HepG2 (cell line): ENCODE results near the gene PIGA. TPM values are rescaled to one million over a fixed set of nuclear protein-coding genes. Genes with fewer than 3 reads are reported as not detected.

Experiments used
- HDAC1 ChIP-seq: sonication (generic); formaldehyde crosslinking; IDR thresholded peaks from 2 replicates; pipeline ENCODE4 v1.5.1; 2020; ENCODE audit warnings: mild to moderate bottlenecking, missing genetic modification reagents
- MEF2D ChIP-seq: sonication (generic); formaldehyde crosslinking; IDR thresholded peaks from 2 replicates; pipeline ENCODE4 v1.5.1; 2020; ENCODE audit warnings: mild to moderate bottlenecking, missing genetic modification reagents
- NCOA2 ChIP-seq: sonication (generic); formaldehyde crosslinking; IDR thresholded peaks from 2 replicates; pipeline ENCODE4 v1.8.0; 2022; ENCODE audit warnings: inconsistent platforms
- POLR2A ChIP-seq, 2 experiments: IDR thresholded peaks; 2 replicates each; pipeline ENCODE4 v1.6.1; 2011; ENCODE audit warnings: low read depth in 2 of 2, low read length in 2 of 2, mild to moderate bottlenecking in 1 of 2, moderate library complexity in 1 of 2; ENCODE audit not compliant: insufficient read depth in 1 of 2
- PRMT3 ChIP-seq: sonication (generic); formaldehyde crosslinking; IDR thresholded peaks from 2 replicates; pipeline ENCODE4 v1.8.1; 2022; ENCODE audit warnings: low read depth, mild to moderate bottlenecking, moderate library complexity, missing genetic modification reagents, borderline replicate concordance
- SCMH1 ChIP-seq: sonication (generic); formaldehyde crosslinking; IDR thresholded peaks from 2 replicates; pipeline ENCODE4 v1.9.0; 2021; ENCODE audit warnings: missing genetic modification reagents, mild to moderate bottlenecking, borderline replicate concordance
- U2AF1 ChIP-seq: fragments of 200-400 bp; formaldehyde crosslinking; optimal IDR thresholded peaks from 2 replicates; pipeline ENCODE3; 2017; ENCODE audit warnings: mild to moderate bottlenecking, low read depth, low read length
- YEATS4 ChIP-seq: sonication (generic); formaldehyde crosslinking; IDR thresholded peaks from 2 replicates; pipeline ENCODE4 v1.4.0; 2020; ENCODE audit warnings: missing genetic modification reagents, borderline replicate concordance
- ZNF124 ChIP-seq: sonication (generic); formaldehyde crosslinking; IDR thresholded peaks from 2 replicates; pipeline ENCODE4 v1.4.0; 2020; ENCODE audit warnings: missing genetic modification reagents
- ZNF274 ChIP-seq: sonication (generic); formaldehyde crosslinking; IDR thresholded peaks from 2 replicates; pipeline ENCODE4 v1.5.1; 2020; ENCODE audit warnings: mild to moderate bottlenecking, missing genetic modification reagents
- ZNF317 ChIP-seq: sonication (generic); formaldehyde crosslinking; IDR thresholded peaks from 2 replicates; pipeline ENCODE4 v1.5.0; 2020; ENCODE audit warnings: mild to moderate bottlenecking, missing genetic modification reagents
- ZNF496 ChIP-seq: sonication (generic); formaldehyde crosslinking; IDR thresholded peaks from 2 replicates; pipeline ENCODE4 v1.8.1; 2023; ENCODE audit warnings: mild to moderate bottlenecking, moderate library complexity, missing genetic modification reagents; ENCODE audit not compliant: insufficient replicate concordance
- ZNF577 ChIP-seq: sonication (generic); formaldehyde crosslinking; IDR thresholded peaks from 2 replicates; pipeline ENCODE4 v1.4.0; 2020; ENCODE audit warnings: mild to moderate bottlenecking, low read depth, missing genetic modification reagents, borderline replicate concordance
- ZNF790 ChIP-seq: sonication (generic); formaldehyde crosslinking; IDR thresholded peaks from 2 replicates; pipeline ENCODE4 v1.8.0; 2022; ENCODE audit warnings: missing genetic modification reagents, mild to moderate bottlenecking, borderline replicate concordance
- polyA plus RNA-seq, 8 experiments: library from polyadenylated mRNA; depleted of rRNA in 3 of 8; stranded (reverse) in 7 of 8; unstranded in 1 of 8; fragments of >200 nt; fragmentation: Illumina TruSeq in 4 of 8; extraction: Trizol in 4 of 8; gene quantifications; 2 replicates each; pipeline versions ENCODE4 v1.2.1 to v1.2.3, GENCODE V29; 2011 to 2016; ENCODE audit warnings: low read depth in 4 of 8, missing spikeins in 1 of 8, mixed read lengths in 1 of 8; ENCODE audit not compliant: insufficient read depth in 1 of 8
- total RNA-seq, 5 experiments: library from RNA; depleted of rRNA; stranded (reverse); fragments of >200 nt; fragmentation: Illumina TruSeq; extraction: Trizol; gene quantifications; 2 replicates each; pipeline ENCODE4 v1.2.3, GENCODE V29; 2016; ENCODE audit warnings: low read depth in 1 of 5
- TF ChIP-seq, protein P1 (sequence below): sonication (generic); formaldehyde crosslinking; IDR thresholded peaks from 2 replicates; pipeline ENCODE4 v1.5.0; 2020; ENCODE audit warnings: missing genetic modification reagents
- TF ChIP-seq, protein P2 (sequence below): sonication (generic); formaldehyde crosslinking; IDR thresholded peaks from 2 replicates; pipeline ENCODE4 v1.8.1; 2023; ENCODE audit warnings: mild to moderate bottlenecking, missing genetic modification reagents
- TF ChIP-seq, protein P3 (sequence below): sonication (generic); formaldehyde crosslinking; IDR thresholded peaks from 2 replicates; pipeline ENCODE4 v1.5.0; 2020; ENCODE audit warnings: mild to moderate bottlenecking, missing genetic modification reagents, borderline replicate concordance
- TF ChIP-seq, protein P4 (sequence below): IDR thresholded peaks from 2 replicates; pipeline ENCODE4 v1.6.1; 2016; ENCODE audit warnings: low read depth
- TF ChIP-seq, protein P5 (sequence below): sonication (generic); formaldehyde crosslinking; IDR thresholded peaks from 2 replicates; pipeline ENCODE4 v1.5.0; 2020; ENCODE audit warnings: missing genetic modification reagents, mild to moderate bottlenecking, borderline replicate concordance
- TF ChIP-seq, protein P6 (sequence below): sonication (generic); formaldehyde crosslinking; IDR thresholded peaks from 2 replicates; pipeline ENCODE4 v1.4.0; 2020; ENCODE audit warnings: low read depth, mild to moderate bottlenecking, missing genetic modification reagents

Gene PIGA
- total and polyA plus RNA-seq, 2 of the 13 experiments (the other 11 are each of a cell fraction or from before 2014, with no cell fraction given), result 6.0 to 13.0 TPM

DNA sequence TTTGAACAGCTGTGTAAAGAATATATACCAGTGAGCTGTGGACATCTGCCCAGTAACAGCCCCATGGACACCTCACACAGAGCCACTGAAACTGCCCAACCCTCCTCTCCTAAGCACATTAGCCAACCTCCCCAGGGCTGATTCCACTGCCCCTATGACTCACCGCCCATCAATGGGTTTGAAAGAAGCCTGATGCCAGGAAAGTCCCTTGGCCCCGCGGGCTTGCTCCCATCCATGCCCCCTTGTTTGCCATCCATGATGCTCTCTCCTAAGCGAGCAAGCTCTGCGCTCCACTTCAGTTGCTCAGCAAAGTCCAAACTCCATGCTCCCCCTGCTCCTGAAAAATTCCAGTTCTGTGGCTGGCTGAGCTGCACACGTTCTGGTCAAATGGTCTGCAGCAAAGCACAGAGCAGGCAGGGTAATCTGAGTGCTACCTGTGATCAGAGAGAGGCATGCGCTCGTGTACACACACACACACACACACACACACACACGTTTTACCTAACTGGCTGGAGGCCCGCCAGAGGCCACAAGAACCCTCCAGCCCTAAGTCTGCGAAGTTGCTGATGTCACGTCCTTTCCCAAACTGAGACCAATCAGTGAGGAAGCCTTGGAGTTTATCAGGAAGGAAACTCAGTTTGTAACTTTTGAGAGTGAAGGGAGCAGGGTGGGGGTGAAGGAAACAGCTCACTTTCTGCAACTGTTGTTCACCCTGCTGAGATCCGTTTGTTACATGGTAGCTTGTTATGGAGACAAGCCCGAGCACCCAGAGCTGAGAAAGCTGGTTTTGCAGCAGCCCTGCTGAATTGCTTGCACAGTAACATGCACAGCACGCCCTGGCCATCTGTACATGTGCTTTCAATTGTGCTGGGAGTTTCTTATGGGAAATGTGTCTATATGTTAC lies 65.5 kb downstream of the PIGA start, which contains the start of gene ASB9 (continued):
- TF ChIP-seq ZNF790 (CRISPR knock-in tag), result no peak
- TF ChIP-seq U2AF1, result no peak
- TF ChIP-seq NCOA2 (CRISPR knock-in tag), result no peak; the same call in 1 of the 2 replicates
- no peak for TF ChIP-seq ZNF274 (CRISPR knock-in tag)
- TF ChIP-seq ZNF317, result no peak
- no peak for TF ChIP-seq ZNF124 (CRISPR knock-in tag)
- TF ChIP-seq SCMH1, result no peak
- TF ChIP-seq POLR2A (IDR thresholded peaks at IDR 0.05; ENCODE audit: insufficient read depth in 1 of 2, low read depth in 2 of 2, low read length in 2 of 2), result peak in 1 of 2 experiments; percentile 34; a peak in 1 of 4 replicates
- no peak for TF ChIP-seq PRMT3
- TF ChIP-seq HDAC1, result peak; percentile 79
- no peak for TF ChIP-seq ZNF577 (CRISPR knock-in tag)
- TF ChIP-seq, protein P1, sequence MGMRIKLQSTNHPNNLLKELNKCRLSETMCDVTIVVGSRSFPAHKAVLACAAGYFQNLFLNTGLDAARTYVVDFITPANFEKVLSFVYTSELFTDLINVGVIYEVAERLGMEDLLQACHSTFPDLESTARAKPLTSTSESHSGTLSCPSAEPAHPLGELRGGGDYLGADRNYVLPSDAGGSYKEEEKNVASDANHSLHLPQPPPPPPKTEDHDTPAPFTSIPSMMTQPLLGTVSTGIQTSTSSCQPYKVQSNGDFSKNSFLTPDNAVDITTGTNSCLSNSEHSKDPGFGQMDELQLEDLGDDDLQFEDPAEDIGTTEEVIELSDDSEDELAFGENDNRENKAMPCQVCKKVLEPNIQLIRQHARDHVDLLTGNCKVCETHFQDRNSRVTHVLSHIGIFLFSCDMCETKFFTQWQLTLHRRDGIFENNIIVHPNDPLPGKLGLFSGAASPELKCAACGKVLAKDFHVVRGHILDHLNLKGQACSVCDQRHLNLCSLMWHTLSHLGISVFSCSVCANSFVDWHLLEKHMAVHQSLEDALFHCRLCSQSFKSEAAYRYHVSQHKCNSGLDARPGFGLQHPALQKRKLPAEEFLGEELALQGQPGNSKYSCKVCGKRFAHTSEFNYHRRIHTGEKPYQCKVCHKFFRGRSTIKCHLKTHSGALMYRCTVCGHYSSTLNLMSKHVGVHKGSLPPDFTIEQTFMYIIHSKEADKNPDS (CRISPR knock-in tag), result no peak
- no peak for TF ChIP-seq YEATS4
- no peak for TF ChIP-seq ZNF496 (CRISPR knock-in tag)
- TF ChIP-seq MEF2D (CRISPR knock-in tag), result no peak
- TF ChIP-seq, protein P2, sequence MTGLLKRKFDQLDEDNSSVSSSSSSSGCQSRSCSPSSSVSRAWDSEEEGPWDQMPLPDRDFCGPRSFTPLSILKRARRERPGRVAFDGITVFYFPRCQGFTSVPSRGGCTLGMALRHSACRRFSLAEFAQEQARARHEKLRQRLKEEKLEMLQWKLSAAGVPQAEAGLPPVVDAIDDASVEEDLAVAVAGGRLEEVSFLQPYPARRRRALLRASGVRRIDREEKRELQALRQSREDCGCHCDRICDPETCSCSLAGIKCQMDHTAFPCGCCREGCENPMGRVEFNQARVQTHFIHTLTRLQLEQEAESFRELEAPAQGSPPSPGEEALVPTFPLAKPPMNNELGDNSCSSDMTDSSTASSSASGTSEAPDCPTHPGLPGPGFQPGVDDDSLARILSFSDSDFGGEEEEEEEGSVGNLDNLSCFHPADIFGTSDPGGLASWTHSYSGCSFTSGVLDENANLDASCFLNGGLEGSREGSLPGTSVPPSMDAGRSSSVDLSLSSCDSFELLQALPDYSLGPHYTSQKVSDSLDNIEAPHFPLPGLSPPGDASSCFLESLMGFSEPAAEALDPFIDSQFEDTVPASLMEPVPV (CRISPR knock-in tag), result no peak
- TF ChIP-seq, protein P3, sequence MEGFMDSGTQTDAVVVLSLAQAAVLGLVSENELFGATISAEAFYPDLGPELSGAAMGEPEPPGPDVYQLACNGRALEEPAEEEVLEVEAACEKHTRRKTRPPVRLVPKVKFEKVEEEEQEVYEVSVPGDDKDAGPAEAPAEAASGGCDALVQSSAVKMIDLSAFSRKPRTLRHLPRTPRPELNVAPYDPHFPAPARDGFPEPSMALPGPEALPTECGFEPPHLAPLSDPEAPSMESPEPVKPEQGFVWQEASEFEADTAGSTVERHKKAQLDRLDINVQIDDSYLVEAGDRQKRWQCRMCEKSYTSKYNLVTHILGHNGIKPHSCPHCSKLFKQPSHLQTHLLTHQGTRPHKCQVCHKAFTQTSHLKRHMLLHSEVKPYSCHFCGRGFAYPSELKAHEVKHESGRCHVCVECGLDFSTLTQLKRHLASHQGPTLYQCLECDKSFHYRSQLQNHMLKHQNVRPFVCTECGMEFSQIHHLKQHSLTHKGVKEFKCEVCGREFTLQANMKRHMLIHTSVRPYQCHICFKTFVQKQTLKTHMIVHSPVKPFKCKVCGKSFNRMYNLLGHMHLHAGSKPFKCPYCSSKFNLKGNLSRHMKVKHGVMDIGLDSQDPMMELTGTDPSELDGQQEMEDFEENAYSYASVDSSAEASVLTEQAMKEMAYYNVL (CRISPR knock-in tag), result no peak
- TF ChIP-seq, protein P4, sequence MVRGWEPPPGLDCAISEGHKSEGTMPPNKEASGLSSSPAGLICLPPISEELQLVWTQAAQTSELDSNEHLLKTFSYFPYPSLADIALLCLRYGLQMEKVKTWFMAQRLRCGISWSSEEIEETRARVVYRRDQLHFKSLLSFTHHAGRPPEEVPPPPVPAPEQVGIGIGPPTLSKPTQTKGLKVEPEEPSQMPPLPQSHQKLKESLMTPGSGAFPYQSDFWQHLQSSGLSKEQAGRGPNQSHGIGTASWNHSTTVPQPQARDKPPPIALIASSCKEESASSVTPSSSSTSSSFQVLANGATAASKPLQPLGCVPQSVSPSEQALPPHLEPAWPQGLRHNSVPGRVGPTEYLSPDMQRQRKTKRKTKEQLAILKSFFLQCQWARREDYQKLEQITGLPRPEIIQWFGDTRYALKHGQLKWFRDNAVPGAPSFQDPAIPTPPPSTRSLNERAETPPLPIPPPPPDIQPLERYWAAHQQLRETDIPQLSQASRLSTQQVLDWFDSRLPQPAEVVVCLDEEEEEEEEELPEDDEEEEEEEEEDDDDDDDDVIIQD (CRISPR knock-in tag), result no peak
- TF ChIP-seq, protein P5, sequence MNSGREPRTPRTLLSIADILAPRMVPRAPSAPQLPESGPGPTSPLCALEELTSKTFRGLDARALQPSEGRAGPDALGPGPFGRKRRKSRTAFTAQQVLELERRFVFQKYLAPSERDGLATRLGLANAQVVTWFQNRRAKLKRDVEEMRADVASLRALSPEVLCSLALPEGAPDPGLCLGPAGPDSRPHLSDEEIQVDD, result no peak
- TF ChIP-seq, protein P6, sequence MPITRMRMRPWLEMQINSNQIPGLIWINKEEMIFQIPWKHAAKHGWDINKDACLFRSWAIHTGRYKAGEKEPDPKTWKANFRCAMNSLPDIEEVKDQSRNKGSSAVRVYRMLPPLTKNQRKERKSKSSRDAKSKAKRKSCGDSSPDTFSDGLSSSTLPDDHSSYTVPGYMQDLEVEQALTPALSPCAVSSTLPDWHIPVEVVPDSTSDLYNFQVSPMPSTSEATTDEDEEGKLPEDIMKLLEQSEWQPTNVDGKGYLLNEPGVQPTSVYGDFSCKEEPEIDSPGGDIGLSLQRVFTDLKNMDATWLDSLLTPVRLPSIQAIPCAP (CRISPR knock-in tag), result no peak
